ENCODE measurements around the gene SLC35E1.

GRCh38 chr19:16614941-16615340 is 42.7 kb upstream of the SLC35E1 start:
- TF ChIP-seq CTCF (conservative IDR thresholded peaks at IDR 0.05; ENCODE audit: low read depth in 2 of 2) (no peak), POLR2AphosphoS5 (IDR thresholded peaks at IDR 0.05; ENCODE audit: low read depth) (no peak), EZH2 (IDR thresholded peaks at IDR 0.05; ENCODE audit: low read depth, unreplicated experiment) (no peak), REST (IDR thresholded peaks at IDR 0.05; ENCODE audit: unreplicated experiment) (no peak), EZH2phosphoT487 (IDR thresholded peaks at IDR 0.05; ENCODE audit: unreplicated experiment) (no peak), JUNB (IDR thresholded peaks at IDR 0.05; ENCODE audit: unreplicated experiment) (no peak), CREB1 (CRISPR knock-in tag; IDR thresholded peaks at IDR 0.05; ENCODE audit: low read depth) (no peak), NANOG (IDR thresholded peaks at IDR 0.05; ENCODE audit: borderline replicate concordance) (no peak), ZNF114 (CRISPR knock-in tag; IDR thresholded peaks at IDR 0.05) (no peak), STAT1 (IDR thresholded peaks at IDR 0.05; ENCODE audit: unreplicated experiment) (no peak), ZNF462 (CRISPR knock-in tag; IDR thresholded peaks at IDR 0.05) (no peak), ZNF331 (CRISPR knock-in tag; IDR thresholded peaks at IDR 0.05; ENCODE audit: low read depth) (no peak)
- TF ChIP-seq, protein P1, sequence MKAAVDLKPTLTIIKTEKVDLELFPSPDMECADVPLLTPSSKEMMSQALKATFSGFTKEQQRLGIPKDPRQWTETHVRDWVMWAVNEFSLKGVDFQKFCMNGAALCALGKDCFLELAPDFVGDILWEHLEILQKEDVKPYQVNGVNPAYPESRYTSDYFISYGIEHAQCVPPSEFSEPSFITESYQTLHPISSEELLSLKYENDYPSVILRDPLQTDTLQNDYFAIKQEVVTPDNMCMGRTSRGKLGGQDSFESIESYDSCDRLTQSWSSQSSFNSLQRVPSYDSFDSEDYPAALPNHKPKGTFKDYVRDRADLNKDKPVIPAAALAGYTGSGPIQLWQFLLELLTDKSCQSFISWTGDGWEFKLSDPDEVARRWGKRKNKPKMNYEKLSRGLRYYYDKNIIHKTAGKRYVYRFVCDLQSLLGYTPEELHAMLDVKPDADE (IDR thresholded peaks at IDR 0.05): no peak
